ENCODE results near the gene DCAF6.

DNA sequence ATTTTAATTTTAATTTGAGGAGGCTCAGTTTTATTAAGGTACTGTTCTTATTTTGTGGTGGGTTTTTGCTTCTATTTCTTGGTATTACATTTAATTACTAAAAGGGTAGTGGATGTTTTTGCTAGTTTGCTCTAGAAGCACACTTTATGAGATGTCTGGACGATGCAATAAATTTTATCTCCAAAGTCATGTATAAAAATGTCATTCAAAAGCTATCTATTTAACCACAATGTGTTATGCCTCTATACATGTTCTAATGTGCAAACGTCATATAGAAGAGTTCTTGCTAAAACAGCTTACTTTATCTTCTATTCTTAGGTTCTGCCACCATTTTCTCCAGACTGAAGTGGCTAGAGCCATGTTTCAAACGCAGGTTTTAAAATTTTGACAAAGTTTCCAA, 13.3 kb downstream of the DCAF6 start:
- TF ChIP-seq EZH2phosphoT487 (IDR thresholded peaks at IDR 0.05; ENCODE audit: borderline replicate concordance, low read depth, low read length) (no peak), CTCF (conservative IDR thresholded peaks at IDR 0.05; ENCODE audit: low read length) (no peak)
